ENCODE results near the gene MOGAT2. TPM values are rescaled to one million over a fixed set of nuclear protein-coding genes. Genes with fewer than 3 reads are reported as not detected.

MOGAT2 gene
- total and polyA plus RNA-seq, 2 of the 13 experiments (the other 11 are each of a cell fraction or from before 2014, with no cell fraction given): 27.2 to 27.8 TPM

DNA sequence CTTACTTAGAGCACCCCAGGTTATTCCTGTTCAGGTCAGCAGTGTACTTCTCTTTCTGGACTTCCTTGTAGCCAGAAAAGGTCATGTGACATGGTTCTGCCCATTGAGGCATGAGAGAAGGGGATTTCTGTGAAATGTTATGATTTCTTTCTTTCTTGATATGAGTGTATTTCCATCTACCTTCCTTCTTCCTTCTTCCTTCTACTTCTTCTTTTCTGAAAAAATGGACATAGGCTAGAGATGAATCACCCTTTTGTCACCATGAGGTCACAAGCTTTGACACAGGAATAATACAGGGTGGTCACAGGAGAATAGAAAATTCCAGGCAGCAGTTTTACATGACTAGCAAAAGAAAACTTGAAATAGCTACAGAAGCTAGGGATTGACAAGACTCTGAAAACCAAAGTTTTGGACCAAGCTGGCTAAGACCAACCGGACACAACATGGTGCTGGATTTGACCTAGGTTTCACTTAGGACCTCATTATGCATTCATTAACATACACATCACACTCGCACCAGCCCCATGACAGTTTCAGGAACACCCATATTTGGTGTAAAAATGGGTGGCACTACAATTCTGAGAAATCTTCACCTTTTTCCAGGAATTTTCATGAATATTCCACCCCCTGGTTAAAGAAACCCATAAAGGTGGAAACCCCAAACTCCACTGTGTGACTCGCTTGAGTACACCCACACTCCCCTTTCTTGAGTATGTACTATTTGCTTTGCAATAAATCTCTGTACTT is 27.6 kb upstream of the MOGAT2 start:
- Histone ChIP-seq H3K27me3 (ENCODE audit: control insufficient read depth in 1 of 2, insufficient read depth in 2 of 2, low read length in 2 of 2) (peaks cover 1 to 7% of the 10 kb centered on the region in 2 experiments; a peak in 2 of 5 replicates), H2AFZ (ENCODE audit: low read length) (no peak overlapping the region), H3K4me1 (ENCODE audit: insufficient read depth, low read length) (no peaks in the 10 kb centered on the region), H3K36me3 (replicated peaks in 1 of 2; ENCODE audit: control insufficient read depth in 1 of 2, insufficient read depth in 2 of 2, low read length in 2 of 2) (no peaks in the 10 kb centered on the region), H3K4me2 (ENCODE audit: low read depth, low read length) (no peak overlapping the region), H3K79me2 (ENCODE audit: insufficient read depth, low read length) (no peaks in the 10 kb centered on the region), H4K20me1 (ENCODE audit: insufficient read depth, low read length) (no peaks in the 10 kb centered on the region), H3K9ac (ENCODE audit: insufficient read depth, low read depth, low read length) (no peak overlapping the region), H3K9me3 (ENCODE audit: low read length) (no peaks in the 10 kb centered on the region), H3K27ac (ENCODE audit: extremely low read length, insufficient read depth, low read length) (no peak overlapping the region), H3K4me3 (replicated peaks in 1 of 3; ENCODE audit: insufficient read depth in 1 of 3, low read depth in 2 of 3, low read length in 3 of 3) (no peak overlapping the region)
- POLR2A ChIA-PET: no interaction called here
- intact Hi-C loops (cut with micrococcal nuclease; ENCODE audit: unreplicated experiment) (no loop called here), in situ Hi-C loops (cut with HindIII; ENCODE audit: extremely low pct_ligation_motif_present, low pct_unique_long_range_greater_than_20kb) (no loop called here)
- no TSS peak for BruUV-seq (replicated peaks)
- no peak for FAIRE-seq
- ATAC-seq: no peak
- no peak for DNase-seq (ENCODE audit: low spot score)
- TF ChIP-seq CREB1 (IDR thresholded peaks at IDR 0.05) (0 out of 2 replicates have a peak, but pooled peaks have one; percentile 6), CREB1 (CRISPR knock-in tag; IDR thresholded peaks at IDR 0.05) (no peak), SATB2 (CRISPR knock-in tag; IDR thresholded peaks at IDR 0.05) (no peak)
- CTCF ChIA-PET (ENCODE audit: low intra/inter-chr PET ratio, low total read pairs): no interaction called here
- 18% methylated on average over 3 of the region's 3 CpGs for WGBS (ENCODE audit: low lambda C conversion rate)

DNA sequence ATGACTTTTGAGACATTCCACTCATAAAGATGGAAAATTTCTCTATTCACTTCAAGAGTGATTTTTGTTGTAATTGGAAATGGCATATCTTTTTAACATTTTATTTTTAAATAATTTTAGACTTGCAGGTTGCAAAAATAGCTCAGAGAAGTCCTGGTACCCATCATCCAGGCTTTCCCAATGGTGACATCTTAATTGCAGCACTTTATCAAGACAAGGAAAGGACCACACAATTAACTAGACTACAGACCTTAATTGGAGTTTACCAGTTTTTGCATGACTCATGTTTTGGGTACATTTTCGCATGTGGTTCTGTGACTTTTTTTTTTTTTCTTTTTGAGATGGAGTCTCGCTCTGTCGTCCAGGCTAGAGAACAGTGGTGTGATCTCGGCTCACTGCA is 25.8 kb upstream of the MOGAT2 start:
- ChIA-PET POLR2A (no interaction called here), CTCF (ENCODE audit: low intra/inter-chr PET ratio, low total read pairs) (no interaction called here)
- no peak overlapping the region for H3K4me2 ChIP-seq (ENCODE audit: low read depth, low read length)
- peaks cover 1 to 7% of the 10 kb centered on the region in 2 experiments; a peak in 2 of 5 replicates for H3K27me3 ChIP-seq (ENCODE audit: control insufficient read depth in 1 of 2, insufficient read depth in 2 of 2, low read length in 2 of 2)
- no peaks in the 10 kb centered on the region for H3K79me2 ChIP-seq (ENCODE audit: insufficient read depth, low read length)
- no TSS peak for BruUV-seq (replicated peaks)
- no peak overlapping the region for H3K9ac ChIP-seq (ENCODE audit: insufficient read depth, low read depth, low read length)
- 36% methylated on average over 4 of the region's 4 CpGs for WGBS (ENCODE audit: low lambda C conversion rate)
- in situ Hi-C loops (cut with HindIII; ENCODE audit: extremely low pct_ligation_motif_present, low pct_unique_long_range_greater_than_20kb): no loop called here
- no peak overlapping the region for H3K4me3 ChIP-seq (replicated peaks in 1 of 3; ENCODE audit: insufficient read depth in 1 of 3, low read depth in 2 of 3, low read length in 3 of 3)
- H3K27ac ChIP-seq (ENCODE audit: extremely low read length, insufficient read depth, low read length): no peak overlapping the region
- H3K9me3 ChIP-seq (ENCODE audit: low read length): no peaks in the 10 kb centered on the region
- DNase-seq (ENCODE audit: low spot score) (no peak), ATAC-seq (no peak), FAIRE-seq (no peak)
- no peaks in the 10 kb centered on the region for H3K4me1 ChIP-seq (ENCODE audit: insufficient read depth, low read length)
- intact Hi-C loops (cut with micrococcal nuclease; ENCODE audit: unreplicated experiment): no loop called here
- H4K20me1 ChIP-seq (ENCODE audit: insufficient read depth, low read length): no peaks in the 10 kb centered on the region
- no peak overlapping the region for H2AFZ ChIP-seq (ENCODE audit: low read length)
- H3K36me3 ChIP-seq (replicated peaks in 1 of 2; ENCODE audit: control insufficient read depth in 1 of 2, insufficient read depth in 2 of 2, low read length in 2 of 2): no peaks in the 10 kb centered on the region
- TF ChIP-seq, protein P1, sequence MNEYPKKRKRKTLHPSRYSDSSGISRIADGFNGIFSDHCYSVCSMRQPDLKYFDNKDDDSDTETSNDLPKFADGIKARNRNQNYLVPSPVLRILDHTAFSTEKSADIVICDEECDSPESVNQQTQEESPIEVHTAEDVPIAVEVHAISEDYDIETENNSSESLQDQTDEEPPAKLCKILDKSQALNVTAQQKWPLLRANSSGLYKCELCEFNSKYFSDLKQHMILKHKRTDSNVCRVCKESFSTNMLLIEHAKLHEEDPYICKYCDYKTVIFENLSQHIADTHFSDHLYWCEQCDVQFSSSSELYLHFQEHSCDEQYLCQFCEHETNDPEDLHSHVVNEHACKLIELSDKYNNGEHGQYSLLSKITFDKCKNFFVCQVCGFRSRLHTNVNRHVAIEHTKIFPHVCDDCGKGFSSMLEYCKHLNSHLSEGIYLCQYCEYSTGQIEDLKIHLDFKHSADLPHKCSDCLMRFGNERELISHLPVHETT (CRISPR knock-in tag; conservative IDR thresholded peaks at IDR 0.05): no peak
- TF ChIP-seq, protein P2, sequence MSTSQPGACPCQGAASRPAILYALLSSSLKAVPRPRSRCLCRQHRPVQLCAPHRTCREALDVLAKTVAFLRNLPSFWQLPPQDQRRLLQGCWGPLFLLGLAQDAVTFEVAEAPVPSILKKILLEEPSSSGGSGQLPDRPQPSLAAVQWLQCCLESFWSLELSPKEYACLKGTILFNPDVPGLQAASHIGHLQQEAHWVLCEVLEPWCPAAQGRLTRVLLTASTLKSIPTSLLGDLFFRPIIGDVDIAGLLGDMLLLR (CRISPR knock-in tag; IDR thresholded peaks at IDR 0.05): no peak
